HG02840 (cell line): ENCODE results near the gene ENTPD1.
"Not testable (repeated sequence)": the region's sequence is repeated elsewhere in the genome, so short reads cannot be mapped to it uniquely, and the experiment has no call there.

Source experiments
- ATAC-seq: cut with Tn5 transposase; IDR thresholded peaks from one replicate; pipeline ENCODE4 v1.9.1; 2021; ENCODE audit warnings: mild to moderate bottlenecking, moderate library complexity, moderate number of reproducible peaks; ENCODE audit not compliant: unreplicated experiment, low FRiP score

ENTPD1 gene

DNA sequence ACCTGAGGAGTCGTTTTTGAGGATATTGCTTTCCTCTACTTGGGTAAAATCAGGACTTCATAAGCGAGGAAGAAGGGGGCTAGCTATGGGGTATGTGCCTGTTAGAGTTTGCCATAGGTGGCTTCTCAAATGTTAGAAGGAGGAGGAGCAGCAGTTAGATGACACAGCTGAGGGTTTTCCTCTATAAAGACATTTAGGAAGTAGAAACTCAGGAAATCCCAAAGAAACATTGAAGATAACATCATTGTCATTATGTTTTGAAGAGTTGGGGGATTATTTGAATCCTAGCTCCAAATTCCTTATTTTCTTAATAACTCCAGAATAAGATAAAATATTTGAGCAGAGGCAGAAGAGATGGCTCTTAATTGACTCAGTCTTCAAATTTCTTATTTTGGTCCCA lies 92.9 kb downstream of the ENTPD1 start:
- ATAC-seq: no peak

DNA sequence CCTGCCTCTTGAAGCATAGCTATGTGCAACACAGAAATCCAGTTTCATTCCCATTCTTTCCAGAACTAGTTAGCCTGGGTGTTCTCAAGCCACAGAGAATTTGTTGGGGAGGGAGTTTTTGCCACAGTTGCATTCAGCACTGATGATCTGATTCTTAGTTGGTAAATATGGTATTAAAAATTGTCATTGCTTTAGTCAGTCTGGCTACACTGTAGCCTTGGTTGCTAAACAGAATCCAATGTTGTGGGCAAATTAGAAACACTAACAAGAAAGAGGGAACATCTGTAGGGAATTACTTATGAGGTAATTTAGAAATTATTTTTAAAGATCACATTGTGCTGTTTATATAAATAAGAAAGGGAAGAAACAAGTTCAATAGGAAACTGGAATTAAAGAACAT lies 94.8 kb downstream of the ENTPD1 start:
- ATAC-seq: no peak

DNA sequence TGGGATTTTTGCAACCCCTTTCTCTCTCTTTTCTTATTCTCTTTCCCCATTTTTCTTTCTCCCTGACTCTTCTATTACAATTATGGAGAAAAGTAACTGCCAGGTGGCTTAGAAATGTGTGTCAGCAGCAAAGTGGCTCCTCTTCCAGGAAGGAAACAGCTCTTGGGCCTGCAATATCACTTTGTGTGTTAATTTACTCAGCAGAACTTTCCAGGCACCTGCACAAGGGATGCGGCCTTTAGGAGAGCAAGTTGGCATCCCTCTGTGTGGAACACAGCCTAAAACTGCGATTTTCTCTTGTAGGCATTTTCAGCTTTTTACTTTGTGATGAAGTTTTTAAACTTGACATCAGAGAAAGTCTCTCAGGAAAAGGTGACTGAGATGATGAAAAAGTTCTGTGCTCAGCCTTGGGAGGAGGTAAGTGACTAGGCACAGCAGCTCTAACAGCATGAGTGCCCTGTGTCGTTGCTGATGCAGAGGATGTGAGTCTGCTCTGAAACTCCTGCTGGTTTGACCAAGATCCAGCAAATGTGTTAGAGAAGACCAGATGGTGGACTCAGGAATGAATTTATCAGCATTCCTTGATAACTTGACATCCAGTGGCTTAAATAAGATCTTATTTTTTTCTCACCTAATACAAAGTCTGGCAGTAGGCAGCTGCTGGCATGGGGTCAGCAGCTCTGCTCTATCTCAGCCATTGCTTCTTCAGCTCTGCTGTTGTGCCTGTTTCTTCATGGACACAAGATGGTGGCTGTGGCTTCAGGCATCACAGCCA lies 104.4 kb downstream of the ENTPD1 start:
- no peak for ATAC-seq

DNA sequence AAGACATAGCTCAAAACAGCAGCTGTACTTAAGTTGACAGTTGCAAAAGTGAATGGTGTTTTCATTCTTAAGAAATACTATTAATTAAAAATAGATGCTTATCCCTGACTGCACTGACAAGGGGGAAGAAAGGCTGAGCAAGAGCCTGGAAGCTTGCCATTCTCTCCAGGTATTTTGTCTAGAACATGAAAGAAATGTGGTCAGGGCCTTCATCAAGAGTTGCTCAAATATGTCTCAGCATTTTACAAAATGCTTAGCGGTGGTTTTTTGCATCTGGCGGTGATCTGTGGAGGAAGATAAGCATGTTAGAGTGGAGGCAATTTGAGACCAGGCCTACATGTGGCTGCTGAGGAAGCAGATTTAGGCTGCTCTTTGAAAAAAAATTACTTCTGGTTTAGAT lies 105.4 kb downstream of the ENTPD1 start:
- ATAC-seq: no peak

DNA sequence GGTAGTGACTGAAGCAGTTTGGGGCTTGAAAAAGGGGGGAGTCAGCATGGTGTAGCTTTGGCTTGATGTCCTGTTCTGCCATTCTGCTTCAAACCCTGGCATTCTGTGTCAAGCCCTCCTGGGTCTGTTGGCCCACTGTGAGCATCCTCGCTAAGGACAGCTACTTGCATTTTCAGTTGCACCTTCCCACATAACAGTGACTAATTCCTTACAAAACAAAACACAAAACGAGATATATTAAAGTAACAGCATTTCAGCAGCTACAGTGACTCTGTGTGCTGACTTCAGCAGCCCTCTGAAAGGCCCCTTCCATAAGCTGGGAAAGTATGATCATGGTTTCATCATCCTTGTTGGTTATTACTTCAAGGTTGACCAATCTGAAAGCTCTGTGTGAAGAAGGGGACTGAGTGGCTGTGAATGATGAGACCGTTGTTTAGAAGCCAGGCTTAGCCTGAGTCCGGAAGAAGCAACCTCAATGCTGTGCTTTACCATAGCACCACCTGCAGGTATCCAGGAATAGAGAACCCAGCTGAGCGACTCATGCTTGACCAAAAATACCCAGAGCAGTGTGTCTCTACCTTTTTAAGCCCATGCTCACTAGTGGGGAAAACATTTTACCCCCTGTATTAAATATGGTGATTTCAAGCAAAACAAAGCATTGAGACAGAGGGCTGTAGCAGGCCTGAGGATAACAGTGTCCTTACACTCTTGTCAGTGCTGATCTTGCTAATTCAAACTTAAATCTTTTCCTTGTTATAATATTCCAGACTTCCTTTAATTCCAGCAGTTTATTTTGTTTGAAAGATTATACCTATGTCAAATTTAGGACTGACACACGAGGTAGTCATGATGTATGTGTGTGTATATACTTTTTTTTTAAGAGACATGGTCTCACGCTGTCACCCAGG lies 109.2 kb downstream of the ENTPD1 start:
- no peak for ATAC-seq

DNA sequence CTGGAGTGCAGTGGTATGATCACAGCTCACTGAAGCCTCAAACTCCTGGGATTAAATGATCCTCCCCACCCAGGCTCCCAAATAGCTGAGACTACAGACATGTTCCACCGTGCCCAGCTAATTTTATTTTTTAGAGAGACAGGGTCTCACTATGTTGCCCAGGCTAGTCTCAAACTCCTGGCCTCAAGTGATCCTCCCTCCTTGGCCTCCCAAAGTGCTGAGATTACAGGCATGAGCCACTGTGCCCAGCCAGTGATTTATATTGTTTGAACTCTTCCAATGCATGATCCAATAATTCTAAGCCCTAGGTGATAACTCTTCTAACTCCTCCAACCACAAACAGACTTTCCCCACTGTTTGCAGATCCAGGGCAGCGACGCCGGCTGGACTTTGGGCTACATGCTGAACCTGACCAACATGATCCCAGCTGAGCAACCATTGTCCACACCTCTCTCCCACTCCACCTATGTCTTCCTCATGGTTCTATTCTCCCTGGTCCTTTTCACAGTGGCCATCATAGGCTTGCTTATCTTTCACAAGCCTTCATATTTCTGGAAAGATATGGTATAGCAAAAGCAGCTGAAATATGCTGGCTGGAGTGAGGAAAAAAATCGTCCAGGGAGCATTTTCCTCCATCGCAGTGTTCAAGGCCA lies 110.0 kb downstream of the ENTPD1 start:
- ATAC-seq: no peak

DNA sequence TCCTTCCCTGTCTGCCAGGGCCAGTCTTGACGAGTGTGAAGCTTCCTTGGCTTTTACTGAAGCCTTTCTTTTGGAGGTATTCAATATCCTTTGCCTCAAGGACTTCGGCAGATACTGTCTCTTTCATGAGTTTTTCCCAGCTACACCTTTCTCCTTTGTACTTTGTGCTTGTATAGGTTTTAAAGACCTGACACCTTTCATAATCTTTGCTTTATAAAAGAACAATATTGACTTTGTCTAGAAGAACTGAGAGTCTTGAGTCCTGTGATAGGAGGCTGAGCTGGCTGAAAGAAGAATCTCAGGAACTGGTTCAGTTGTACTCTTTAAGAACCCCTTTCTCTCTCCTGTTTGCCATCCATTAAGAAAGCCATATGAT lies 110.5 kb downstream of the ENTPD1 start:
- ATAC-seq: no peak

DNA sequence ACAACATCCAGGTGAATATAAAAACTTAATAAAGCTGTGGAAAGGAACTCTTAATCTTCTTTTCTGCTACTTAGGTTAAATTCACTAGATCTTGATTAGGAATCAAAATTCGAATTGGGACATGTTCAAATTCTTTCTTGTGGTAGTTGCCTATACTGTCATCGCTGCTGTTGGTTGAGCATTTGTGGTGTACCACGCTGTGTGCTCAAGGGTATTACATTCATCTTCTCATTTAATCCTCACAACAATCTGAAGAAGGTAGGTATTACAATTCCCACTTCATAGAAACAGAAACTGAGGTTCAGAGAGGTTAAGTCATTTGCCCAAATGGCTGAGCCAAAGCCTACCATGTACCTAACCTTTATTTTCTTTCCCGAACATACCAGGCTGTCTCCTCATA lies 111.9 kb downstream of the ENTPD1 start:
- no peak for ATAC-seq

DNA sequence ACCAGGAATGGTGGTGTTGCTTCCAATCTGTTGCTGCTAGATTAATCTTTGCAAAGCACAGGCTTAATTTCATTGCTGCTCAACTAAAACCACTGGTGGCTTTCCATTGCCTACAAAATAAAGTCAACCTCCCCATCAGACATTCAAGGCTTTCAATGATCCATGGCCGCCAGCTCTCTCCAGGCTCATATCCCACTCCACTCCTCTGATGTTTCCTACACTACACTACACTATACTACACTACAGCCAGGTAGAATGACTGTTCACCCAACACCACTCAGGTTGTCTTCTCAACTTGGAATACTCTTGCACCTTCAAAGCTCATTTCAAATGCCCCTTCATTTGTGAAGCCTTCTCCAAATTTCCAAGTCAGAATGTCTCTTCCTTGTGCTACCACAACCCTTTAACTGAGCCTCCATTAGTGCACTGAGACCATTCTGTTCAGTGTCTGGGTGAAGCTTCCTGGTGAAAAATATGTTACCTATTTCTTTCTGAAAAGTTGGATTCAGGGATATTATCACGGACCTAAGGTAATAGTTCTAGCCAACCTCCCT lies 116.3 kb downstream of the ENTPD1 start:
- ATAC-seq: no peak

DNA sequence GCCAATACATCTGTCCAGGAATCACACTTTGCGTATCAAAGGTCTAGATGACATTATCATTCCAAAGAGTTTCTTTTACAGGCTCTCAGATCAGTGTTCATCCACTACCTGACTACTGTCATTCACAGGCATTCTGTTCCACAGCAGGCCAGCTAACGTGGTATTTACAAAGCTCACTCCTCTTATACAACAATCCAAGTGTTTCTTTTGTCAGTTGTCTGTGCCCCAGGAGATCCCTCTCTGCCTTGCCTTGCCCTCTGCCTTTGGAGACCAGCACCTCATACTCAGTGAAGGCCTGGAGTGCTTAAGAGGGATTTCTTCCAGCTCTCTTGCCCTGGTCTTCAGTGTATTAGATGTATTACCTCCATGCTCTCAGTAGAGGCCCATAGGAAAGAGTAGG lies 117.2 kb downstream of the ENTPD1 start:
- no peak for ATAC-seq

DNA sequence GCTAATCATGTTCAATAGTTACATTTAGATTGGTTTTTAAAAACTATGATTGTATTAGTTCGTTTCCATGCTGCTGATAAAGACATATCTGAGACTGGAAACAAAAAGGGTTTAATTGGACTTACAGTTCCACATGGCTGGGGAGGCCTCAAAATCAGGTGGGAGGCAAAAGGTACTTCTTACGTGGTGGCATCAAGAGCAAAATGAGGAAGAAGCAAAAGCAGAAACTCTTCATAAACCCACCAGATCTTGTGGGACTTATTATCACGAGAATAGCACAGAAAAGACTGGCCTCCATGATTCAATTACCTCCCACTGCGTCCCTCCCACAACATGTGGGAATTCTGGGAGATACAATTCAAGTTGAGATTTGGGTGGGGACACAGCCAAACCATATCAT lies 117.7 kb downstream of the ENTPD1 start:
- ATAC-seq: no peak

DNA sequence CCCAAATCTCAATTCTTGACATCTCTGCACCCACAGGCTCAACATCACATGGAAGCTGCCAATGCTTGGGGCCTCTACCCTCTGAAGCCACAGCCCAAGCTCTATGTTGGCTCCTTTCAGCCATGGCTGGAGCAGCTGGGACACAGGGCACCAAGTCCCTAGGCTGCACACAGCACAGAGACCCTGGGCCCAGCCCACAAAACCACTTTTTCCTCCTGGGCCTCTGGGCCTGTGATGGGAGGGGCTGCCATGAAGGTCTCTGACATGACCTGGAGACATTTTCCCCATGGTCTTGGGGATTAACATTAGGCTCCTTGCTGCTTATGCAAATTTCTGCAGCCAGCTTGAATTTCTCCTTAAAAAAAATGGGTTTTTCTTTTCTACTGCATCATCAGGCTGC lies 118.8 kb downstream of the ENTPD1 start:
- ATAC-seq: not testable (repeated sequence)

DNA sequence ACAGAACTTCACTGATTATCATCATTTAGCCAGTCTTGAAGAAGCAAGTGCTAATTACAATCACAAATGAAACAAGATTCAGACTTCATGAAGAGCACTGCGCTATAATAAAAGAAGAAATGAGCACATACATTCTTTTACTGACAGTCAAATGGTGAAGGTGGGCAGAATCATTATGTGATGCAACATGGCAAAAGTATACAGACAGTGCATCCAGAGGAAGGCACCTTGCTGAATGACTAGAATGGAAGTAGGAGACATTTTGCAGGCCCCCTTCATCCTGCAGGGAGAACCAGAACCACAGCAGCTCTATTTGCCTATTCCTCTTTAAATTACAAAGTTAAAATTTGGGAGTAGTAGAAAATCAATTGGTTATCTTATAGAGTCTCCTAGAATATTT lies 120.8 kb downstream of the ENTPD1 start:
- no peak for ATAC-seq

DNA sequence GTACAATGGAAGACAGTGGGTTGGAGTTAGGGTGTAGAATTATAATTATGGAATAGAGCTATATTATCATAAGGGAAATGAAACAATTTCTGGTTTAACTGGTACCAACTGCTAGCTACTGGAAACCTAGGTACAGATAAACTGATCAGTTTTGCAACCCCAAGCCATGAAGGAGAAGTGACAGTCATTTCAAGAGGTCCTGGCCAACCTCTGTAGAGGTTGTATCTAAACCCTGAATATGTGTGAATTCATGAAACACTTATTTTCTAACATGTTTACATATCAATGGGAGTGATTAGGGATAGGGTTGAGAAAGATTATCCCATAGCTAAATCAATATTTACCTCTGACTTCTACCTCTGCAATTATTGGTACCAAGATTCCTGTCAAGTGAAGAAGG lies 121.9 kb downstream of the ENTPD1 start:
- ATAC-seq: no peak

DNA sequence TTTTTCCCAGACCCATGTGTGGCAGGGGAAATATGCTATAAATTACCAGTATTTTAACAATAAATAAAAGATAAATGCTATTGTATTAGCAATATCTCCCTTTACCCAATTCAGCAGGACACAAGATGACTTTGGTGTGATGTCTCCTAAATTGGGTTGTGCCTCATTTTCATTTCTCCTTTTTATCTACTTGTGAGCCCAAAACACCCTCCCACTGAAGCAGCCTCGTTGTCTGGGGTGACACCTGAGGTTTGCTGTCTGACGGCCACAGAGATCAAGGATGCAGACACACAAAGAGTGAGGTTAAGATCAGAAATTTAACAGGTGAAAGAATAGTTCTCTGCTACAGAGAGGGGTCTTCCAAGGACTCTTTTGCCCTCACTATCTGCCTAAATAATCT lies 124.7 kb downstream of the ENTPD1 start:
- ATAC-seq: no peak

DNA sequence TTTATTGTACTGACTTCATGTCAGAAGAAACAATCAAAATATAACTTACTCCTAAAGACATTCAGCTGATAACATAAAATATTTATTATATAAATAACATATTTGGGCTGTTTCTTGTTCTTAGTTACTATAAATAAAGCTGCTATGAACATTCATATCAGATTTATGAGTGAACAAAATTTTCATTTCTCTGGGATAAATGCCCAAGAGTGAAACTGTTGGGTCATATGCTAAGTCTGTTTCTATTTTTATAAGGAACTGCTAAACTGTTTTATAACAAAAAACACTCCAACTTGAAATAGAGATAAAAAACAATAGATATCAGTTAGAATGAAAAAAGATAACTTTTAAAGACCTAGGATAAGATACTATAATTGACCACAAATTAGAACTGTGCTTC lies 125.4 kb downstream of the ENTPD1 start:
- ATAC-seq: no peak

DNA sequence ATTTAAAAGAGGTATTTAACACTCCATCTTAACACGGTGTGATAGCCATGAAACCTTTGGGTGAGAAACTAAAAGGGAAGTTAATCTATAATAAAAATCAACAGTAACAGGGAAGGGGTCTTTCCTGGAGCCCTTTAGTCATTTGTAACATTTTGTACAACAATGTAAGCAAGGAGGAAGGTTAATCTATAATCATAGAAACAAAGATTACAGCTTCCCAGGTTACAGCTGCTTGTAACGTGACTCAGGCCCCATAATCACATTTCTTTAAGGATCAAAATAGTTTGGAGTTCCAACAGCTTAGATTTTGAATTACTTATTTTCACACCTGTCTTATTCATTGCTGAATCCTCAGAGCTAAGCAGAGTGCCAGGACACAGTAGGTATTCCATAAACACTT lies 133.9 kb downstream of the ENTPD1 start:
- no peak for ATAC-seq

DNA sequence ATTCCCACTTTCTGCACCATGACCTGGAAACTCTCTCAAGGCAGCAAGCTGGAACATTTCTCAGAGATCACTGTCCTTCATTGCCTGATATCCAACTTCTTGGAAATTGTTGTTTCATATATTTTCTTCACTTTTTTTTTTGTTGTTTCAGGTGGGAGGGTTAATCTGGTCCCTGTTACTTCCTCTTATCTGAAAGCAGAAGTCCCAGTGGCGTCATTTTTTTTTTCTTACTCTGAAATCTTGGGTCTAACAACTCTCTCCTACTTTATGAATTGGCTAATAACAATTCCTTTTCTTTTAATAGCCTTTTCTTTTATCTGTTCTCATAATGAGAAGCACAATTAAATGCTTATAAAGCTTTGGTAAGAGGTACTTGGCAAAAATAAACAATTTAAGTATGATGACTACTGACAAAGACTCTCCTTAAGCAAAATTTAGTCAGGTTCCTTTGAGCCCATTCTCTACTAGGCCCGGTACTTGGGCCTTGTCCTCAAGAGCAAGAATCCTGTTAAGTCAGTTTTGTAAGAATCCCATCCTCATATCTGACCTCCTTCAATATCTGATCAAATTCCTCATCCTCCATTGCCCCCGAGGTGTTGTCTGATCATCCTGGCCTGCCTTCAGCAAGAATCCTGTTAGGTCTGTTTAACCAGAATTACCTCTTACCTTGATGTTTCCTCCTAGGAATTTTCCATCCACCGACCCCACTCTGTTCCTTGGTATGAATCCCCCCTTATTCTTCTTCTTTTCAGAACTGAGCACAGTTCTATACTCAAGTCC lies 140.3 kb downstream of the ENTPD1 start:
- no peak for ATAC-seq

DNA sequence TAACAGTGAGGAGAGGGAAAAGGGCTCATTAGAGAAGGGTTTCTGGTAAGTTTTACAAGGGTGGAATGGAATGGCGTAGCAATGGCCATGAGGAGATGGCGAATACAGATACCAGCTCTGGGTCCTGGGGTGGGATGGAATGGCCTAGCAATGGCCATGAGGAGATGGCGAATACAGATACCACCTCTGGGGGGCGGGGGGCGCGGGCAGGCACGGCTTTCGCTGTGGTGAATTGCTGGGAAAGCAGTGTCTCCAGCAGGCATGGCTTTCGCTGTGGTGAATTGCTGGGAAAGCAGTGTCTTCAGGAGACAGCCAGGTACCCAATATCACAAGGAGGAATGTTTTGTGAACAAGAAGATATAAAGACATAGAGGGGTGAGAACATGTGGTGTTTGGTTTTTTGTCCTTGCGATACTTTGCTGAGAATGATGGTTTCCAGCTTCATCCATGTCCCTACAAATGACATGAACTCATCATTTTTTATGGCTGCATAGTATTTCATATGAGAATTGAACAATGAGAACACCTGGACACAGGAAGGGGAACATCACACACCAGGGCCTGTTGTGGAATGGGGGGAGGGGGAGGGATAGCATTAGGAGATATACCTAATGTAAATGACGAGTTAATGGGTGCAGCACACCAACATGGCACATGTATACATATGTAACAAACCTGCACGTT lies 150.1 kb downstream of the ENTPD1 start:
- ATAC-seq: not testable (repeated sequence)
